HPDE6-E6E7 (cell line): ENCODE results near the gene DCP1B.

ENCODE experiments used
- DNase-seq: peaks from one replicate; pipeline ENCODE4 v3.0.0; 2011; ENCODE audit warnings: missing footprints; ENCODE audit errors: extremely low spot score

DCP1B gene

GRCh38 chr12:1919763-1920162, 84.5 kb downstream of the DCP1B start:
- no peak for DNase-seq

- no peak for DNase-seq
Measured at GRCh38 chr12:1919284-1919683, 85.0 kb downstream of the DCP1B start.

GRCh38 chr12:1918884-1919236, 85.4 kb downstream of the DCP1B start:
- no peak for DNase-seq

- no peak for DNase-seq
Measured at GRCh38 chr12:1918081-1918883, 86.0 kb downstream of the DCP1B start, which contains the start of gene CACNA2D4. CACNA2D4 (minus strand) TSS chr12:1918652; CDS start chr12:1918473, 179 bp downstream.

- no peak for DNase-seq
Measured at GRCh38 chr12:1917172-1918070, 86.8 kb downstream of the DCP1B start.

- no peak for DNase-seq
Measured at GRCh38 chr12:1916371-1917171, 87.7 kb downstream of the DCP1B start.

- DNase-seq = no peak
Measured at GRCh38 chr12:1915082-1915968, 88.9 kb downstream of the DCP1B start.

GRCh38 chr12:1914114-1914911, 89.9 kb downstream of the DCP1B start:
- DNase-seq = no peak

- DNase-seq = no peak
Measured at GRCh38 chr12:1913377-1914113, 90.7 kb downstream of the DCP1B start.

GRCh38 chr12:1912580-1913376, 91.5 kb downstream of the DCP1B start:
- no peak for DNase-seq

GRCh38 chr12:1911598-1912575, 92.4 kb downstream of the DCP1B start:
- no peak for DNase-seq

- no peak for DNase-seq
Measured at GRCh38 chr12:1910468-1910867, 93.8 kb downstream of the DCP1B start.

GRCh38 chr12:1908758-1909157, 95.5 kb downstream of the DCP1B start:
- DNase-seq = no peak

- DNase-seq = no peak
Measured at GRCh38 chr12:1907652-1908611, 96.3 kb downstream of the DCP1B start.

- DNase-seq = no peak
Measured at GRCh38 chr12:1906579-1906978, 97.7 kb downstream of the DCP1B start.

- DNase-seq = no peak
Measured at GRCh38 chr12:1904875-1905274, 99.4 kb downstream of the DCP1B start.
